EL (cell line): ENCODE data around the gene DUSP10.
A peak's percentile ranks its signal among the peaks of the same experiment; 100 is the strongest.

Experiments
- DNase-seq: peaks from one replicate; pipeline ENCODE4 v3.0.0-alpha.2; 2016

The DUSP10 gene

DNA sequence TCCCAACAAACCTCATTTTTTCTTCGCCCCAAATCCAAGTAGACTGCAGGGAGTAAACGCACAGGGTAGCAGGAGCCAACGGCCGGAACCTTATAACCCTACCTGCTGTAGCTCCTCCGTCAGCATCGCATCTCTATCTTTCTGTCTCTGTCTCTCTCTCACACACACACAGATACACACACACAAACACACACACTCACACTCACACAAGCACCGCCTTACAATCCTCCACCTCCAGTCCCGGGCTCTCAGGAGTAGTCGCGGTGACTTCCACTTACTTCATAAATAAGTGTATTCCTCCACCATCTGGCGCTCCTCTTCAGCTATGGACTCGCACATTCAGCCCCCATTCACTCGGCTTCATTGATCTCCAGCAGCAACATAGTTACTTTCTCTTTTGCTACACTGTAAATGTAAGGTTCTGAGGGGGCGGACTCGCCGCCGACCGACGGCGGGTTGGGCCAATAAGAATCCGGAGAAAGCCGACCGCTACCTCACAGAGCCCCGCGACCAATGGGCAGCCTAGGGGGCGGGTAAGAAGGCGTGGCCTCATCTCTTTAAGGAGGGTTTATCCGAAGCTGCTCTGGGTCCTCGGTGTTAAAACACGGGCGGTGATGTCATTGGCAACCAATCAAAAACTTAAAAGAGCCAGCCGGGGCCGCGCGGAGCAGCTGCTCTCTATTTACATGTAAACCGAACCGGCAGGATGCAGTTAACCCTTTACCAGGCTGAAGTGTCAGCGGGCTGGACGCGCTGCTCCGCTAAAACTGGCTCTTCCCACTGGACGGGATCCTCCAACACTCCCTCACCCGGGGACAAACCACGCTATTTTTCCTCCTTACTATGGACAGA, at the start of gene DUSP10:
Gene DUSP10, minus strand, starts transcription at position 387 of the 852 bp plus-strand sequence. CDS start 2,345 bp downstream, outside the sequence.
- DNase-seq = peak; percentile 100

GRCh38 chr1:221788466-221788865, 46.6 kb upstream of the DUSP10 start:
- DNase-seq = no peak

- DNase-seq = no peak
Measured at GRCh38 chr1:221786647-221787046, 44.8 kb upstream of the DUSP10 start.

- no peak for DNase-seq
Measured at GRCh38 chr1:221783936-221784335, 42.0 kb upstream of the DUSP10 start.

- DNase-seq = no peak
Measured at GRCh38 chr1:221783437-221783836, 41.5 kb upstream of the DUSP10 start.

DNA sequence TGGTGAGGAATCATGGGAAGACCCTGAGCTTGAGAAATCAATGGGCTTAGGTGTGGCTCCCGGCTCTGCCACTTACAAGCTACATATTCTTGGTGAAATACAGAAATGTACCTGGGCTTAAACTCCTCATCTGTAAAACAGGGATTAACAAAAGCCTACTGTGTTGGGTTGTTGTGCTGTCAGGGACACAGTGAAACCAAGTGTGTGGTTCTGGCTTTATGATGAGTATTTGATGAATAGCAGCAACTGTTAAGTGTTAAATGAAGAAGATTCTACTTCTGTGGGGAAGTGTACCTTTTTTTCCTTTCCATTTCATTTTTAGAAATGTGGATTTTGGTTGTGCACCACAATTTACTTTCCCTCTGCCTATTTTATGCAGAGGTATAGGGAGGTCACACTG, 41.1 kb upstream of the DUSP10 start:
- no peak for DNase-seq

DNA sequence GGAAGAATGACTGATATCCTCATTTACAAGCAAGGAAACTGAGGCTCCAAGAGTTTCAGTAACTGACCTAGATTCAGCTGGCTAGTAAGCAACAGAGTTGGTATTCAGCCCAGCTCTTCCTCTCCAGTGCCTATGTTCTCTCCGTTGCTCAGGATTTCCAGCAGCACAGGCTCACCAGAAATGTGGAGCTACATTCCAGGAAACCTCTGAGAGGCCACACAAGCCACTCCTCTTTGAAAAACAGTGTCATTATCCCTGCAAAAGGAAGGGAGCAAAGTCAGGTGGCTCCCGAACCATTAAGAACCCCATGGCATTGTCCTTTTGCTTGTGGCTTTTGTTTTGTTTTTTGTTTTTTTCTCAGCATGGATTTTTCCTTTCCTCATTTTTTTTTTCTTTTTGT, 40.6 kb upstream of the DUSP10 start:
- DNase-seq = no peak

DNA sequence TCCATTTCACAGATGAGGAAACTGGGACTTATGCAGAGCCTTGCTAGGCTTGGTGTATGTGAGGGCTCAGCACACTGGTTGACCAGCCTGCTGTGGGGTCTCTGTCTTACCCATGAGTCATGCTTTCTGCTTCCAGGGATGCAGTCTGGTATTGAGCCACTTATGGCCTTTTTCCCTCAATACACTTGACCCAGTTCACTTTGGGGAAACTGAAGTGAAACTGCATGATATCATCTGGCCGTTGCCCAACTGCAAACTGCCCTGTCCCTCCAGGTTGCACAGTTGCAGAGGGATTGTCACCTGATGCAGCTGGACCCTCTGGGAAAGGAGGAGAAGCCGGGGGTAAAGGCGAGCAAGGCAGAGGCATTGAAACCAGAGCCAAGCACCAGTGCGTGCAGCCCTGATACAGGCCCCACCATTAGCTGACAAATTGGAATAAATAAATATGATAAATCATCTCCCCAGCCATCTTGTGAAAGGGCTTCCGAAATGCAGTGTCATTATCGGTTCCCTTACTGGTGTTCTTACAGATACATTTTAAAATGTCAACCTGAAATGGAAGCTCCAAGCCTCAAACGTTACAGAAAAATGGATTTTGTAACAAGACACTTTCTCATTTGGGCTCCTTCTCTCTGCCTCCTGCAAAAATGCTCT, 39.3 kb upstream of the DUSP10 start:
- DNase-seq = no peak

- no peak for DNase-seq
Measured at GRCh38 chr1:221780175-221780574, 38.3 kb upstream of the DUSP10 start.

DNA sequence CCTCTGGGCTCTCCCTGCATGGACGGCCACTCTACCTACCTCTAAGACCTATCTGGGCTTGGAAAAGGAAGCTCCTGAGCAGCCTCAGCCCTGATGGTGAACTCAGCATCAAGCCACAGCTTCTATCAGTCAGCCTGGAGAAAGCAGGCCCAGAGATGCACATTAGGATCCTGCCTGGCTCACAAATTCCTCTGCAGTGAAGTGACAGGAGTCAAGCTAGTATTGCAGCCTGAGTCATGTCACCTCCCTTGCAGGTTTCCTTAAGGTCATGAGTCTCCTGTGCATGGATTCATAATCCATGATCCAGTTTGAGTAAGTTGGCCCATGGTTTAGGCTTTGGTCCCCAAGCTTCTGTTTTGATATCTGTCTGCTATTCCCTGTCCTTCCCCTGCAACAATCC, 37.9 kb upstream of the DUSP10 start:
- DNase-seq = no peak

GRCh38 chr1:221778535-221779142, 36.8 kb upstream of the DUSP10 start:
- no peak for DNase-seq

DNA sequence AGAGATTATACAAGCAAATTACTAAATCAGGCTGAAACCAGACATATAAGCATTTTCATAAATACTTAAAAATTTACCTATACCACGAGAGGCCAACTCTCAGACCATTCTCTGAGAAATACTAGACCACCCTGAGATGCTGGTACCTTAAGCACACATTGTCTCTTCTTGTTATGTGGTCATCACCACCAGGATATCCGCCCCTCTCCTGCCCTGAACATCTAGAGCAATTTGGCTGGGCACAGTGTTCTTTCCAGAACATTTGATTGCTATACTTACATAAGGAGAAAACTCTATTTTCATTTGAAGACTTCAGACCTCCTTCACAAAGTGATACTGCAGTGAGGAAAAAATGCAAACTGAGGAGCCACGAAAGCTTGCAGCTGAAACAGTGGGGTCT, 36.2 kb upstream of the DUSP10 start:
- DNase-seq = no peak

DNA sequence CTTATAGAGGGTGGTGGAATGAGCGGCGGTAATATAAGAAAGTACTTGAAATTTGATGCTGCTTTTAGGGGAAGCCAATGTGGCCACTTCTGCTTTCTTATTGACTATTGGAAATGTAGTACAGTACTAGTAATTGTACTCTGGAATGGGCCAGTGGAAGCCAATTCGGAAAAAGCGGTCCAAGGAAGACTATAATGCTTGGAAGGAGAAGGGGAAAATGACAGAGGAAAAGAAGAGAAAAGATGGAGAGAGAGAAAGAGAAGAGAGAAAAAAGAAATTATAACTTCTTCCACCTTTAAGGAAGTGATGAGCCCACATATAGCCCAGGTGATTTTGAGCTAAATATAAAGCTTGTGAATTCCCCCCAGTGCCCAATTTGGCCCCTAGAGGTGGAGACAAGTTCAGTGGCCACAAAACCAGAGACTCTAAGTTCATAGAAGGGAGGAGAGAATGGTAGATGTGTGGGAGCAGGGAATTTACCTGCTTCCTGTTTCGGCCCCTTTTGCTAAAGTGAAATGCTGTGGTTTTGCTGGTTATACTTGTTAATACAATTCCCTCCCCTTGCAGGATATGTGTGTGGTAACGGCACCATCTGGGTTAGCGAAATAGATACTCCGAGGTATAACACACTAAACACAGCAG, 35.7 kb upstream of the DUSP10 start:
- no peak for DNase-seq

DNA sequence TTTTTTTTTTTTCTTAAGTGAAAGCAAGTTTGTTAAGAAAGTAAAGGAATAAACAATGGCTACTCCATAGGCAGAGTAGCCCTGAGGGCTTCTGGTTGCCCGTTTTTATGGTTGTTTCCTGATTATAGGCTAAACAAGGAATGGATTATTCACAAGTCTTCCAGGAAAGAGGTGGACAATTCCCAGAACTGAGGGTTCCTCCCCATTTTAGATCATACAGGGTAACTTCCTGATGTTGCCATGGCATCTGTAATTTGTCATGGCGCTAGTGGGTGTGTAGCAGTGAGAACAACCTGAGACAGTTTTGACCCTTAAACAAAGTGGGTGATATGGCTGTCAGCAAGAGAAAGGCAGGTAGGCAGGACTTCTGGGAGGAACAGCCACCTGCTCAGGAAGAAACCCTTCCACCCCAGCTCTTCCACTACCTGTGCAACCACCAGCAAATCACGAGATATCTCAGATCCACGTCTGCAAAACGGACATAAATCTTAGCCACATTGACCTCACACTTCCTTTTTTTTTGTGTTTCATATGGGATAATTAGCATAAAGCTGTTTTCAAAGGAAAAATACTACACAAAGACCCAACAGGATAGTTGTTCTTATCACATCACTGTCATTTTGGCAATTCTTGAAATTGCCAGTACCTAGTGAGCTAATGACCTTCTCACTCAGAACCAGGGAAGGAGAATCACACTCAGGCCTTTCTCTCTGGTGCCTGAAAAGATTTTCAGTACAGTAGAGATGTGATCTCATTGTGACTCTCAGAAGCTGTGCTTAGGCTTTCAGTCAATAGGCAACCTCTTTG, 34.8 kb upstream of the DUSP10 start:
- DNase-seq = no peak

GRCh38 chr1:221775206-221775605, 33.3 kb upstream of the DUSP10 start:
- DNase-seq = no peak

- DNase-seq = no peak
Measured at GRCh38 chr1:221774054-221774842, 32.4 kb upstream of the DUSP10 start.

- DNase-seq = no peak
Measured at GRCh38 chr1:221773383-221773782, 31.5 kb upstream of the DUSP10 start.

- no peak for DNase-seq
Measured at GRCh38 chr1:221772117-221772516, 30.2 kb upstream of the DUSP10 start.

DNA sequence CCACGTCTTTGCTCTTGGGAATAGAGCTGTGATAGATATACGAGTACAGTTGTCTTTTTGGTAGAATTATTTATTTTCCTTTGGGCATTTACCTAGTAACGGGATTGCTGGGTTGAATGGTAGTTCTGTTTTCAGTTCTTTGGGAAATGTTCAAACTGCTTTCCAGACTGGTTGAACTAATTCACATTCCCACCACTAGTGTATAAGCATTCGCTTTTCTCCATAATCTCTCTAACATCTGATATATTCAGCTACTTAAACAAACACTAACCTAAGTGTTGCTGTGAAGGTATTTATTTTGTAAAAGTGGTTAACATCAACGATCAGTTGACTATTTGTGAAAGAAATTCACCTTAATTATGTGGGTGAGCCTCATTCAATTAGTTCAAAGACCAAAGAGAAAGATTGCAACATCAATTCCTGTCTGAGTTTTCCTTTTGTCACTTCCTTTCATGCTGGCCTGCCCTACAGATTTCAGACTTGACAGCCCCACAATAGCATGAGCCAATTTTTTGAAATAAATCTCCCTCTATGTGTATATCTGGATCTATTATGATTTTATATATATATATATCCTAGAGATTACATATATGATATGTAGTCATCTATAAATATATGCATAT, 26.7 kb upstream of the DUSP10 start:
- DNase-seq = no peak

DNA sequence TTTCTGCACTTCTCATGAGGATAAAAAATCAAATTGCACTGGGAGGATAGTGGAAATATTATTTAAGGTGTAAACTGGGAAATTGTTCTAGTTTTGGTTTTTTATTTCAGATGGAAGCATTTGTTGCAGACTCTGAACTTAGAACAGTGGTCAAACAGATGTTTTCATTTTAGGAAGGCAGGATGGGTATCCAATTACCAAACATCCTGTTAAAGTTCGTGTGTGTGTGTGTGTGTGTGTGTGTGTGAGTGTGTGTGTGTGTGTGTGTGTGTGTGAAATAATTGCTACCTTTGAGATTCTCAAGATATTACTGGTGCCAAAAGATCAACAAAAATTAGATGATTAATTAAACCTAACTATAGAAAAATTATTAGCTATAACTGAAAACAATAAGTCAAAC, 24.3 kb upstream of the DUSP10 start:
- peak; percentile 26 for DNase-seq

- DNase-seq = peak; percentile 39
Measured at GRCh38 chr1:221765527-221765926, 23.6 kb upstream of the DUSP10 start.
